ENCODE data around the gene ARVCF. TPM values are rescaled to one million over a fixed set of nuclear protein-coding genes. Genes with fewer than 3 reads are reported as not detected.

ARVCF gene
- polyA plus RNA-seq, 1 donor from 2014 or later = 112 TPM

DNA sequence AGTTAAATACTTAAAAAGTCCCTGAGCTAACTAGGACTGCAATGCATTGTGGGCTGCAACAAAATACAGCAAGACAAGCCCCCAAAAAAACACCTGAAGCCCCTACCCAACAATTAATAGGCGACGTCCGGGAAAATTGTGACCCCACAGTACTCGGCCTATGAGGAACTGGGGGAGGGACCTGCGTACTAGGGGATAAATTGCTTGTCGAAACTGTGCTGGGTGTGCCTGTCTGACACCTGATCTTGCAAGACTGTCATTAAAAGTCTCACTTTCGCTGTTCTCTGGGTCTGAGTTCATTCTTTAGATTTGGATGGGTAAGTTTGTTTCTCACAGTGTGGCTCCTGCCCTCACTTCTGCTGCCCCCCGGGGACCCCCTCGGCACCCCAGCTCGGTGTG lies 19.5 kb upstream of the ARVCF start:
- H3K27me3 ChIP-seq (ENCODE audit: insufficient read depth, low read depth, low read length) = no peaks in the 10 kb centered on the region
- no peaks in the 10 kb centered on the region for H3F3A ChIP-seq (ENCODE audit: insufficient read depth, low read length, poor library complexity, severe bottlenecking)
- no peaks in the 10 kb centered on the region for H3K9me2 ChIP-seq (ENCODE audit: insufficient read depth, low read length)
- no peak overlapping the region for H3K4me2 ChIP-seq (ENCODE audit: low read length)
- H3K27ac ChIP-seq (ENCODE audit: low read length) = no peak overlapping the region
- H3K4me3 ChIP-seq (ENCODE audit: low read length) = no peak overlapping the region
- H3K36me3 ChIP-seq (ENCODE audit: insufficient read depth, low read length) = no peaks in the 10 kb centered on the region
- no peak overlapping the region for H3K9ac ChIP-seq (ENCODE audit: low read length)
- H2AFZ ChIP-seq (ENCODE audit: low read depth, low read length) = no peak overlapping the region
- H3K79me2 ChIP-seq (replicated peaks; ENCODE audit: insufficient read depth, low read length) = no peaks in the 10 kb centered on the region
- H3K9me3 ChIP-seq (ENCODE audit: low read length) = no peaks in the 10 kb centered on the region
- TF ChIP-seq MXI1 (conservative IDR thresholded peaks at IDR 0.05; ENCODE audit: poor library complexity, severe bottlenecking) (no peak), RAD21 (conservative IDR thresholded peaks at IDR 0.05) (no peak), EZH2 (IDR thresholded peaks at IDR 0.05; ENCODE audit: borderline replicate concordance, insufficient read depth, low read length, poor library complexity, severe bottlenecking) (no peak), POLR2AphosphoS5 (IDR thresholded peaks at IDR 0.05) (no peak), TAF1 (IDR thresholded peaks at IDR 0.05; ENCODE audit: low read depth) (no peak), EP300 (conservative IDR thresholded peaks at IDR 0.05; ENCODE audit: poor library complexity, severe bottlenecking) (no peak)
- TF ChIP-seq, protein P1, sequence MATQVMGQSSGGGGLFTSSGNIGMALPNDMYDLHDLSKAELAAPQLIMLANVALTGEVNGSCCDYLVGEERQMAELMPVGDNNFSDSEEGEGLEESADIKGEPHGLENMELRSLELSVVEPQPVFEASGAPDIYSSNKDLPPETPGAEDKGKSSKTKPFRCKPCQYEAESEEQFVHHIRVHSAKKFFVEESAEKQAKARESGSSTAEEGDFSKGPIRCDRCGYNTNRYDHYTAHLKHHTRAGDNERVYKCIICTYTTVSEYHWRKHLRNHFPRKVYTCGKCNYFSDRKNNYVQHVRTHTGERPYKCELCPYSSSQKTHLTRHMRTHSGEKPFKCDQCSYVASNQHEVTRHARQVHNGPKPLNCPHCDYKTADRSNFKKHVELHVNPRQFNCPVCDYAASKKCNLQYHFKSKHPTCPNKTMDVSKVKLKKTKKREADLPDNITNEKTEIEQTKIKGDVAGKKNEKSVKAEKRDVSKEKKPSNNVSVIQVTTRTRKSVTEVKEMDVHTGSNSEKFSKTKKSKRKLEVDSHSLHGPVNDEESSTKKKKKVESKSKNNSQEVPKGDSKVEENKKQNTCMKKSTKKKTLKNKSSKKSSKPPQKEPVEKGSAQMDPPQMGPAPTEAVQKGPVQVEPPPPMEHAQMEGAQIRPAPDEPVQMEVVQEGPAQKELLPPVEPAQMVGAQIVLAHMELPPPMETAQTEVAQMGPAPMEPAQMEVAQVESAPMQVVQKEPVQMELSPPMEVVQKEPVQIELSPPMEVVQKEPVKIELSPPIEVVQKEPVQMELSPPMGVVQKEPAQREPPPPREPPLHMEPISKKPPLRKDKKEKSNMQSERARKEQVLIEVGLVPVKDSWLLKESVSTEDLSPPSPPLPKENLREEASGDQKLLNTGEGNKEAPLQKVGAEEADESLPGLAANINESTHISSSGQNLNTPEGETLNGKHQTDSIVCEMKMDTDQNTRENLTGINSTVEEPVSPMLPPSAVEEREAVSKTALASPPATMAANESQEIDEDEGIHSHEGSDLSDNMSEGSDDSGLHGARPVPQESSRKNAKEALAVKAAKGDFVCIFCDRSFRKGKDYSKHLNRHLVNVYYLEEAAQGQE (IDR thresholded peaks at IDR 0.05; ENCODE audit: borderline replicate concordance) = no peak
- H4K20me1 ChIP-seq (ENCODE audit: insufficient read depth) = no peaks in the 10 kb centered on the region

- Histone ChIP-seq H3K27me3 (ENCODE audit: insufficient read depth, low read depth, low read length) (no peaks in the 10 kb centered on the region), H4K20me1 (ENCODE audit: insufficient read depth) (no peaks in the 10 kb centered on the region), H3K9me3 (ENCODE audit: low read length) (no peaks in the 10 kb centered on the region), H3K79me2 (replicated peaks; ENCODE audit: insufficient read depth, low read length) (no peaks in the 10 kb centered on the region), H2AFZ (ENCODE audit: low read depth, low read length) (no peak overlapping the region), H3K4me2 (ENCODE audit: low read length) (no peak overlapping the region), H3K4me3 (ENCODE audit: low read length) (no peak overlapping the region), H3K9me2 (ENCODE audit: insufficient read depth, low read length) (no peaks in the 10 kb centered on the region), H3F3A (ENCODE audit: insufficient read depth, low read length, poor library complexity, severe bottlenecking) (no peaks in the 10 kb centered on the region), H3K27ac (ENCODE audit: low read length) (no peak overlapping the region), H3K36me3 (ENCODE audit: insufficient read depth, low read length) (no peaks in the 10 kb centered on the region), H3K9ac (ENCODE audit: low read length) (no peak overlapping the region)
- TF ChIP-seq SMC3 (conservative IDR thresholded peaks at IDR 0.05; ENCODE audit: poor library complexity) (no peak), CTCF (IDR thresholded peaks at IDR 0.05; ENCODE audit: poor library complexity, severe bottlenecking) (no peak), EP300 (conservative IDR thresholded peaks at IDR 0.05; ENCODE audit: poor library complexity, severe bottlenecking) (no peak), TAF1 (IDR thresholded peaks at IDR 0.05; ENCODE audit: low read depth) (no peak), RAD21 (conservative IDR thresholded peaks at IDR 0.05) (no peak), EZH2 (IDR thresholded peaks at IDR 0.05; ENCODE audit: borderline replicate concordance, insufficient read depth, low read length, poor library complexity, severe bottlenecking) (no peak), MXI1 (conservative IDR thresholded peaks at IDR 0.05; ENCODE audit: poor library complexity, severe bottlenecking) (no peak), POLR2AphosphoS5 (IDR thresholded peaks at IDR 0.05) (no peak)
- TF ChIP-seq, protein P1 (IDR thresholded peaks at IDR 0.05; ENCODE audit: borderline replicate concordance) = no peak
Observed at GRCh38 chr22:20035375-20036083, 18.9 kb upstream of the ARVCF start.

Measured in neural cell (in vitro differentiated cells).